HG02623 (cell line): ENCODE data around the gene ITGAL.
"Not testable (repeated sequence)": the region's sequence is repeated elsewhere in the genome, so short reads cannot be mapped to it uniquely, and the experiment has no call there.

Source experiments
- ATAC-seq: cut with Tn5 transposase; IDR thresholded peaks from one replicate; pipeline ENCODE4 v1.9.1; 2021; ENCODE audit warnings: moderate library complexity; ENCODE audit not compliant: unreplicated experiment

ITGAL gene

DNA sequence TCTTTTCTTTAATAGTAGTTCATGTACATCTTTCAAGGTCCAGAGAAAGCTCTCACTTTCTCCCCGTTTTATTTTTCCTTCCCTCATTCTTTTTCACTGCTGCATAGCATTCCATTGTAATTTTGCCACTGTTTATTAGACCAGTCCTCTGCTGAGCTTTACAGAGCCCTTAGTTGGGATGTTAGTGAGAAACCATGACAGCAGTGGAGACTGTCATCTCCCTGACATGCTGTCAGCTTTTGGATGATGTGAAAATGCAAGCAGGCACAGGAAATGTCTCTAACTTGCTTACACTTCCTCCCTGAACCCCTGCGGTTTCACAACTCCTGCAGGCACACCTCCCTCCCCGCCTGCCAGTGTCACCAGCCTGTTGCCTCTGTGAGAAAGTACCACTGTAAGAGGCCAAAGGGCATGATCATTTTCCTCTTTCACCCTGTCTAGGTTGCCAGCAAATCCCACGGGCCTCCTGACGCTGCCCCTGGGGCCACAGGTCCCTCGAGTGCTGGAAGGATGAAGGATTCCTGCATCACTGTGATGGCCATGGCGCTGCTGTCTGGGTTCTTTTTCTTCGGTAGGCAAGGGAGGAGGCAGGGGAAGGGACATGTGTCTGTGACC, at the start of gene ITGAL:
Gene ITGAL (plus strand): TSS at position 415 of the 615 bp plus-strand sequence. CDS start 96 bp downstream, at position 511.
- ATAC-seq: peak; percentile 36

DNA sequence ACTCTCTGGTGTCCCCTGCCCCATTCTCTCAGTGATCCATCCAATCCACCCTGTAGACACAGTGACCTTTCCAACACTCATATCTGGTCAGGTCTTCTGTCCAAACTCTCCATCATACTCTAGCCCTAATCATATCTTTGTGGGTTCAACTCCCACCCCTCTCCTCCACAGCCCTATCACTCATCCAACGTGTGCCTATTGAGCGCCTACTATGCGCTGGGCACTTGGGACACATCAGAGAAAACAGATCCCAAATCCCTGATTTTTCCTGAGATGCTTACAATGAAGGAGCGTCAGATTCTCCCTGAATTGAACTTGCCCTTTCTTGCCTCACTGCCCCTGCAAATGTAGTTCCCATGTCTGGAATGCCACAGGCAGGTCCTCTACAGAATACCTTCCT, 44.5 kb upstream of the ITGAL start:
- ATAC-seq: no peak

DNA sequence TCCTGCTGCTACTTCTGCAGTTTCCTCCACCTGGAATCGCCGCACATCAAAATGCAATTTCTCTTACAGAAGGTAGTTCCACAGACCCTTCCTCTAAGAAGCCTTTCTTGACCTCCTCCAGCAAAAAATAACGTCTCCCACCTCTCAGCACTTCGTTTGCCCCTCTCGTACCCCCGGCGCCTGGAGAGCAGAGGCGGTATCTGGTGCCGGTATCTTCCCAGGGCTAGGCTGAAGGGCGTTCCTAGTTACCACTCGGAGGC, 43.2 kb upstream of the ITGAL start:
- ATAC-seq: no peak

DNA sequence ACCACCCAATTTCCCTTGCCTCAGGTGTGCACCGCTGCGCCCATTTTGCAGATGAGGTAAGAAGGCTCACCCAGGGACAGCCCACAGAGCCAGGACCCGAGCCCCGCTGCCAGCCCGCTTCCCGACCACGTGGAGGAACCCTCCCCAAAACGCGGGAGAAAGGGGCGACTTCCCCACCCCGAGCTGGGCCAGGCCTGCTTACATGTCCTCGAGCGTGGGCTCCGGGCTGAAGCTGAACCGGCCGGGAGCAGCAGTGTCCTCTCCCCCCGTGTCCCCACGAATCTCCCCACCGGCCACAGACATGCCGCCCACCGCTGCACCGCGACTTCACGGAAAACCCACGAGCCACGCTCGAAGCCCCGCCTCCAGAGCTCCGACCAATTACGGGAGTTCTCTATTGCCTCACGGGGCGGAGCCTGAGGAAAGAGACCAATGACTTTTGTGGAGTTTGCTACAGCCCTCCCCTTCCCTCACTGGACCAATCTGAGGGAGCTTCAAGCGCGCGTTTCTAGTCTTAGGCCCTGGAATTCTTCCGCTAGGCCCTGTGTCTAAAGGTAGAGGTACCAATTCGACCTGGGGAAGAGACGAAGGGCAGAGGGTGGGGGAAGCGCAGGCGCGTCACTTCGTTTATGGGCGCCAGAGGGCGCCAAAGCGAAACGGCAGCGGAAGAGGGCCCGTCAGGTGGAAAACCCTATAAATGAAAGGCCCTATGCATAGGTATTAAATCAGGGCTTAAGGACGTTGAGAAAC, 42.7 kb upstream of the ITGAL start, which contains the start of gene DCTPP1:
Gene DCTPP1 (minus strand): TSS at position 353 of the 750 bp plus-strand sequence. CDS start 50 bp downstream, at position 303.
- ATAC-seq: peak; percentile 94

DNA sequence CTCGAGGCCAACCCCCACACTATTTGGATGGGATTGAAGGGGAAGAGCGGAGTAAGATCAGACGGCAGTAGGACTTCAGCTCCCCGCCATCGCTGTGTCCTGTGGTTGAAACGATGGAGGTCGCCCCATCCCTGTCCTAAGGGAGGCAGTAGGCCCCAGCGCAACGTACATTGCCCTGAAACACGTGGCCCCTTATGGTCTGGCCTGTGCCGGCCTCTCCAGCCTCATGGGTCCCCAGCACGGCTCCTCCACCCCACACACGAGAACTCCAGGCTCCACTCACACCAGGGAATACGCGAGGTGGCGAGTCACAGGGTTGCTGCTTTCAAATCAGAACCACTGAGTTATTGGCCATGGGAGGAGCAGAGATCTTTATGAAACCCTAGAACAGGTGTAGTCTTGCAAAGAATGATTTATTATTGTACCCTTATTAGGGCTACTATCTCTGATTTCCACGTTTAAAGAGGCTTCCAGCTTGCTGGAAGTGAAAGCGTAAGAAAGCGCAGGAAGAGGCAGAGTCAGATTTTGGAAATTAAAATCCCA, 42.0 kb upstream of the ITGAL start:
- ATAC-seq: no peak

DNA sequence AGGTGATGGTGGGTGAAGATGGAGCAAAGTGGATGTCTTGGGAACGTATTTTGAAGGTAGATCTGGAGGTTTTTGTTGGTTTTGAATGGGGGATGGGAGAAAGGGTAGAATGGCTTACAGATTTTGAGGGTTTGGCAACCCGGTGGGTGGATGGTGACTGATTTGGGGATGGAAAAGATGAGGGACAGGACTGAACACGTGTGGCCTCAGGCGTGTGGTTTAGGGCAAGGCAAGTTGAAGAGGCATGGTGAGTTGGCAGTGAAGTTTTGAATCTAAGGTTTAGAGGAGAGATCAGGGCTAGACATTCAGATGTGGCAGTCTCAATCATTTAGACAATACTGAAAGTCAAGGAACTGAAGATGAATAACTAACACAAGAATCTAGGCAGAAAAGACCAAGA, 37.7 kb upstream of the ITGAL start:
- no peak for ATAC-seq

DNA sequence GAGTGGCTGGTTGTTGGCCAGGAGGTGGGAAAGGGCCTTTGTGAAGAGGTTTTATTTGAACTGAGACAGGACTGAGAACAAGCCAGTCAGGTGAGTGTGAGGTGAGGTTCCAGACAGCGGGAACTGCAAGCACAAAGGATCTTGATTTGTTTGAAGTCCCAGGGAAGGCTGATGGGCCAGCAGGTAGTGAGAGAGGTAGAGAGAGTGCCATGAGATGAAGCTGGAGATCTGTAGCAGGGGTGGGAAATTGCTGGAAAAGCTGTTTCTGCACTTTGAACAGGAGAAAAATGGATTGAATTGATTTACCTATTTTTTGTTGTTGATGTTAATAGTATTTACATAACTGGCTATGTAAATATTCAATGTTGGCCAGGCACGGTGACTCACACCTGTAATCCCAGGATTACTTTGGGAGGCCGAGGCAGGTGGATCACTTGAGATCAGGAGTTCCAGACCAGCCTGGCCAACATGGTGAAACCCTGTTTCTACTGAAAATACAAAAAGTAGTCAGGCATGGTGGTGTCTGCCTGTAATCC, 35.0 kb upstream of the ITGAL start:
- ATAC-seq: no peak

DNA sequence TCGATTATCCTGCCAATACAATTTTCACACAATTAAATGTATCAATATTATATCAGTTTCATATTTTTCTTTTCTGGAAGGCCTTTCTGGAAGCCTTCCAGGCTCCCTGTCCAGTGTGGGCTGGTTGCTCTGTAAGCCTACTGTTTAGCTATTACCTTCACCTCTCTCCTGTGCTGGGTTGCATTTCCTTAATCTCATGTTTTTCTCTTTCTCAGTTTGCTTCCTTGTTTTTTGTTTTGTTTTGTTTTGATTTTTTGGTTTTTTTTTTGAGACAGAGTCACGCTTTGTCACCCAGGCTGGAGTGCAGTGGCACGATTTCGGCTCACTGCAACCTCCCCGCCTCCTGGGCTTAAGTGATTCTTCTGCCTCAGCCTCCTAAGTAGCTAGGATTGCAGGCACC, 33.7 kb upstream of the ITGAL start:
- ATAC-seq: no peak

DNA sequence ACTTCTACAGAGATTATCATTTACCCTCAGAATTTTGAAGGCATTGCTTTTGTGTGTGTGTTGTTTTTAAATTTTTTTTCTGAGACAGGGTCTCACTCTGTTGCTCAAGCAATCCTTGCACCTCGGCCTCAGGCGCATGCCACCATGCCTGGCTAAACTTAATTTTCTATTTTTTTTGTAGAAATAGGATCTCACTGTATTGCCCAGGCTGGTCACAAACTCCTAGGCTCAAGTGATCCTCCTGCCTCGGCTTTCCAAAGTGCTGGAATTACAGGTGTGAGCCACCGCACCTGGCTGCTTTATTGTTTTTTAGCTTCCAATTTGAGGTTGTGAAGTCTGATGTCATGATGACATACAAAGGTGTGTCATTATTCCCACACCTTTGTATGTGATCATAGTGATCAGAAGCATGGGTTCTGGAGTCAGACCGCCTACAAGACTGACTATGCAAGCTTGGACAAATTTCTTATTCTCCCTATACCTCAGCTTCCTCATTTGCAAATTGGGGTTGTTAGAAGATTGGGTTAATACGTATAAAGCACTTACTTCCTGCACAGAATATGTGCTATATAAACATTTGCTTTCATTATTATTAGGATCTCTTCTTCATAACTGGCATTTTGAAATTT, 32.7 kb upstream of the ITGAL start:
- no peak for ATAC-seq

DNA sequence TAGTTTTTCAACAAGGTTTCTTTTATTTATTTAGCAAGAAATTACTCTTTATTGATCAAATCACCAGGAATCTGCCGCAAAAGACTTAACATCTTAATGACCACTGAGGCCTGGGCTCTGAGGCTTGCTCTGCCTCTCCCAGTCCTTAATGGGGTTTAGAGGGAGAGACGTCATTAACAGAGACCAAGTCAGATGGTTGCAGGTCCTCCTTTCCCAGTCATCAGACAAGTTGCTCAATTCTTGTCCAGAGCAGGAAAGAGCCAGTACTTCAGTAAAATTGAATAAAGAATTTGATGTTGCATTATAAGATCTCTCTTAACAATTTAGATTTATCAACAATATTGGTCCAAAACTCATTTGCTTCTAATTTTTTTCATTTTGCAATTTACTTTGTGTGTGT, 28.9 kb upstream of the ITGAL start:
- ATAC-seq: no peak

DNA sequence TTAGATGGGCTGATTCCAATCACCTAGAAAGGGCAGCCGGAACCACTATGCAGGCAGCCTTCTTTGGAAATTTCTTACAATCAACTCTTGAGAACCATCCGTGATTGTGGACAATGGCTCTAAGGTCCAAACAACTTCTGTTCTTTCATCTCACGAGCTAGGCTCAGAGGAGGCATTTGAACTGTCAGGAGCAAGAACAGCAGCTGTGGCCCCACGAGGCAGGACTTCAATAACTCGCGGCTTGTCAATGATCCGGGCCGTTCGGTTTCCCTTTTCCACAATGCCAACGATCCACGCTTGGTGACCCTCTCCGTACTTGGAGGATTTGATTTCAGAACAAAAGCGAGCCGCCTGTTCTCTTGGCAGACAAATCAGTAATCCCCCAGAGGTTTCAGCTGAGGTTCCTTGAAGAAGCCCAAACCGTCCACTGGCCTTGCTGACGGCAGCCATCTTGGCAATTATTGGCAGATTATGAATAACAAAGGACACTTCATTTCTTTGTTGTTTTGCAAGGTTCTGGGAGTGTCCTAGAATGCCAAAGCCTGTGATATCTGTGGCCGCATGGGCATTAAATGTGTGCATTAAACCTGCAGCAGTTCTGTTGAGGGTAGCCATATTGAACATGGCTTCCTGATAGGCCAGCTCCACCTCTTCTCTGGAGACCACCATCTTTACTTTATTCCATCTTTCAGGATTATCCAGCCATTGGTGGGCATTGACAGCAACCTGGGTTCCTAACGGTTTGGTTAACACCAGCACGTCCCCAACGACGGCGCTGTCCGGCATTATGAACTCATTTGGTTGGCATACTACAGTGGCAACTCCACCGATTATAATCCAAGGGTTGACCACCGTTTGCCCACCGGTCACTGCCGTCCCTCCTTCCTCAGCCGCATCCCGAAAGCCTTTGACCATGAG, 28.1 kb upstream of the ITGAL start:
- no peak for ATAC-seq

DNA sequence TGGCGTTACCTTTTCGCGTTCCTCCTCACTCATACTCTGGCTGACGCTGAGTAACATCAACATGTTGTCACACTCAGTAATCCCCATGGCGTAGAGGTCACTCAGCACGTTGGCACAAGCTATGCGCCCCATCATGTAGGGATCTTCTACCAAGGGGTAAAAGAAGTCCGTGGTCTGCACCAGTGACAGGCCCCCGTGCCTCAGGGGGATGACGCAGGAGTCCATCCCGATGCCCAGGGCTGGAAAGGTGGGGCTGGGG, 27.5 kb upstream of the ITGAL start:
- ATAC-seq: peak; percentile 10

DNA sequence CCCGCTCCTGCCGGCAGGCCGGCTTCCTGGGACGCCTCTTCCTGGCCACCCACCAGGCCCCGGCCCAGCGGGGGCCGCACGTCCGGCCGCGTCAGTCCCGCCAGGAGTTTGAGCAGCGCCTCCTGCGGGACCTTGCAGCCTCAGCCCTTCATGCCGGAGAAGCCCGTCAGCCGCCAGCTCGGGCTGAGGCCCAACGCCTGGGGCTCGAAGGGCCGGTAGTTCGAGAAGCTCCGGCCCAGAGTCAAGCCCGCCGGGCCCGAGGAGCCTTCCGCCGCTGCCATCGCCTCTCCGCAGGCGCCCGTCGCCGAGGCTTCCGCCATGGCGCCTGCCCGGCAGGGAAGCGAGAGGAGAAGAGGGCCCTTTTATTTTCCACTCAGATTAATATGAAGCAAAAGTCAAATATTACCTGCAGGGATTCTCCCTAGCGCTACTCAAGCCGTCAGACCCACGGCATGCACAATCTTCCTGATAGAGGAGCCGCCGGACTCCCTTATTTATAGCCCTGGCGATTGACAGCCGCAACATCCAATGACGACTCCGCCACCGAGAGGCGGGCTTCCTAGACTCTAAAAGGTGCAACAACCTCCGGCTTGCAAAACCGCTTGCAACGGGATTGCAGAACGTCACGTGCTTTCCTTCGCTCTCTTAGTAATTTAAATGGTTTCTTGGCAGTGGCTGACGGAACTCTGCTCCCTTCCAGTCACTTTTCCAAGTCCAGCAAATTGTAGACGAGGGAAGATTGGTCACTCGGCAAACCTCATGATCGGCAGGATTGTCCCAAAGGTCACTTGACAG, 26.9 kb upstream of the ITGAL start, which contains the start of gene SEPHS2:
Gene SEPHS2 (minus strand): TSS at position 467 of the 795 bp plus-strand sequence. CDS start 147 bp downstream, at position 320.
- ATAC-seq: peak; percentile 84

DNA sequence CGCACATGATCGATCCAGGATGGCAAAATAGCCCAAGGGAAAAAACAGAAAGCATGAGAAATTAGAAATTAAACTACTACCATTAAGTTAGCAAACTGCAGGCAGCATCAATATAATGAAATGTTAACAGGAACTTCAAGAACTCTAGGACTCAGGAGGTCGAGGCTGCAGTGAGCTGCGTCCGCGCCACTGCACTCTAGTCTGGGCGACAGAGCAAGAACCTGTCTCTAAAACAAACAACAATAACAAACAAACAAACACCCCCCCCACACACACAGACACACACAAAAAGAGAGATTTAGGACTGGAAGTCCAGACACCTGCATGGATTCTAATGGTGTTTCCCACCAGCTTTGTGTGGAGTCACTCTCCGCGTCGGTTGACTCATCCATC, 26.3 kb upstream of the ITGAL start:
- no peak for ATAC-seq

DNA sequence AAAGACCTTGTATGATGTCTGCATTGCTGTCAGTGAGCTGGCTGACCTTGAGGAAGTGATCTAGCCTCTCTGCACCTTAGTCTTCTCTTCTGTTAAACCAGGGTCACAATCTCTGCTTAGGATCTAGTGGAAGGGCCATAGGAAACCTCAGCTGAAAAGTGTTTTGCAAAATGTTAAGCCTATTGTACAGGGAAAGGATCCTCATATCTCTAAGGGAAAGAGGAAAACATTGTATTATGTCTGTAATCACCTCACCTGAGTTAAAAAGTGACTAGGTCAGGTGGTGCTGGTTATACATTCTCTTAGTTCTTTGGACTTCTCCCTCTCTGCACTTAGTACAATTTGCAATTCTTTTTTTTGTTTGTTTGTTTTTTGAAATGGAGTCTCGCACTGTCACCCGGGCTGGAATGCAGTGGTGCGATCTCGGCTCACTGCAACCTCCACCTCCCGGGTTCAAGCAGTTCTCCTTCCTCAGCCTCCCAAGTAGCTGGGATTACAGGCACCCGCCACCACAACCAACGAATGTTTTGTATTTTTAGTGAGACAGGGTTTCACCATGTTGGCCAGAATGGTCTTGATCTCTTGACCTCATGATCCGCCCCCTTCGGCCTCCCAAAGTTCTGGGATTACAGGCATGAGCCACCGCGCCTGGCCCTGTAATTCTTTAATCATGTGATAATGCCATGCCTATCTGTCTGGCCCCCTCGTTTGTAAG, 24.9 kb upstream of the ITGAL start:
- no peak for ATAC-seq

DNA sequence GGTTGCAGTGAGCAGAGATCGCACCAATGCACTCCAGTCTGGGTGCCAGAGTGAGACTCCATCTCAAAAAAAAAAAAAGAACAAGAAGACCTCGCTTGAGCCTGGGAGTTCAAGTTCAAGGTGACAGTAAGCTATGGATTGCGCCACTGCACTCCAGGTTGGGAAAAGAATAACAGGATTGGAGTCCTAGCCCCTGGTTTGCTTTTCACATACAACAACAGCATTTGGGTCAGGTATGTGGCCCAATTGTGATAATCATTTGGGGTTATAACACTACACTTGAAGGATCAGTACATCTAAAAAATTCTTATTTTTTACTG, 23.5 kb upstream of the ITGAL start:
- no peak for ATAC-seq

DNA sequence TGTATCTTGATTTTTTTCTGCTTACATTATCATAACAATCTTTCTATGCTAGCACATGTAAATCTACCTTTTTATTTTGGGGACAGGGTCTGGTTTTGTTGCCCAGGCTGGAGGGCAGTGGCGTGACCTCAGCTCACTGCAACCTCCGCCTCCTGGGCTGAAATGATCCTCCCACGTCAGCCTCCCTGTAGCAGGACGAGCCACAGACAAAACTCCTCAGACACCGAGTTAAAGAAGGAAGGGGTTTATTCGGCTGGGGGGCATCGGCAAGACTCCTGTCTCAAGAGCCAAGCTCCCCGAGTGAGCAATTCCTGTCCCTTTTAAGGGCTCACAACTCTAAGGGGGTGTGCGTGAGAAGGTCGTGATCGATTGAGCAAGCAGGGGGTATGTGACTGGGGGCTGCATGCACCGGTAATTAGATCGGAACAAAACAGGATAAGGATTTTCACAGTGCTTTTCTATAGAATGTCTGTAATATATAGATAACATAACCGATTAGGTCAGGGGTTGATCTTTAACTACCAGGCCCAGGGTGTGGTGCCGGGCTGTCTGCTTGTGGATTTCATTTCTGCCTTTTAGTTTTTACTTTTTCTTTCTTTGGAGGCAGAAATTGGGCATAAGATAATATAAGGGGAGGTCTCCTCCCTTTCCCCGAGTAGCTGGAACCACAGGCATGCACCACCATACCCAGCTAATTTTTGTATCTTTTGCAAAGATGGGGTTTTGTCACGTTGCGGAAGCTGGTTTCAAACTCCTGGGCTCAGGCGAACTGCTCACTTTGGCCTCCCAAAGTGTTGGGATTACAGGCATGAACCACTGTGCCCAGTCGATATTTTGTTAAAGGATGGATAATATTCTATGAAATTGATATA, 19.6 kb upstream of the ITGAL start:
- not testable (repeated sequence) for ATAC-seq

DNA sequence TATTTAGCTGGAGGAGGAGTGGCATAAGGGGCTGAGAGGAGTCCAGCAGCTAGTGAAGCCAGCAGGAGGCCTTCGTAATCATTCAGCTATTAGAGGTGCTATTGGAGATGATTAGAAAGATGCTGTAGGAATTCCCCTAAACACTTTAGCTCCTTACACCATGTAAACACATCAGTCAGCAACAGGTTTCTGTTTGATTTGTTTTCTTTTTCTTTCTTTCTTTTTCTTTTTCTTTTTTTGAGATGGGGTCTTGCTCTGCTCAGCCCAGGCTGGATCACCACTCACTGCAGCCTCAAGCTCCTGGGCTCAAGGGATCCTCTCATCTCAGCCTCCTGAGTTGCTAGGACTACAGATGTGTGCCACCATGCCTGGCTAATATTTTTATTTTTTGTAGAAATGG, 16.2 kb upstream of the ITGAL start:
- ATAC-seq: no peak

DNA sequence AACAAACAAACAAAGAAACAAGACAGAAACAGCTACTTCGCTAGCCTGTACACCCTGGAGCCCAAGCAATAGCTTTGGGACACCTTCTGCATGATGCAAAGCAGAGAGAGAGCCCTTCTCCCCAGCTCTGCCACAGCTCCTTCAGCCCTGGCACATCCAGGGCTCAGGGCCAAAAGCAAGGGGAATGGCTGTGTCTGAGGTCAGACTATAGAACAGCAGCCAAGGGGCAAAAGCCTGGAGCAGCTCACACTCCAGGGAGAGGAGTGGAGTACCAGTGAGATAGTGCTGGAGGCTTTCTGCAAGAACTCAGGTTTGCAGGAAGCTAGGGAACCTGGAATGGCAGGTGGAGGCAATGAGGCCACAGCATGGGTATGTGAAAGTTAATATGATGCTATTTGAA, 15.3 kb upstream of the ITGAL start:
- no peak for ATAC-seq
